ELF-1 (cell line): ENCODE results near the gene GLCE.
"Not testable (repeated sequence)": the region's sequence is repeated elsewhere in the genome, so short reads cannot be mapped to it uniquely, and the experiment has no call there.

Source experiments
- DNase-seq: peaks from one replicate; pipeline ENCODE4 v3.0.0-alpha.2; 2016; ENCODE audit warnings: low read depth, low spot score

GLCE gene

GRCh38 chr15:69272139-69272538, 111.7 kb downstream of the GLCE start:
- no peak for DNase-seq

GRCh38 chr15:69272891-69273290, 112.5 kb downstream of the GLCE start:
- DNase-seq = no peak

GRCh38 chr15:69275074-69275670, 114.7 kb downstream of the GLCE start:
- DNase-seq = no peak

GRCh38 chr15:69275933-69276560, 115.6 kb downstream of the GLCE start:
- no peak for DNase-seq

GRCh38 chr15:69277316-69277715, 116.9 kb downstream of the GLCE start:
- DNase-seq = no peak

GRCh38 chr15:69279636-69280035, 119.2 kb downstream of the GLCE start:
- no peak for DNase-seq

GRCh38 chr15:69280783-69281182, 120.3 kb downstream of the GLCE start:
- DNase-seq = no peak

GRCh38 chr15:69282104-69282743, 121.8 kb downstream of the GLCE start:
- no peak for DNase-seq

- DNase-seq = no peak
Observed at GRCh38 chr15:69285834-69286233, 125.4 kb downstream of the GLCE start.

- no peak for DNase-seq
Observed at GRCh38 chr15:69288011-69288410, 127.6 kb downstream of the GLCE start.

- DNase-seq = no peak
Observed at GRCh38 chr15:69288531-69289341, 128.3 kb downstream of the GLCE start.

GRCh38 chr15:69289342-69290146, 129.1 kb downstream of the GLCE start:
- DNase-seq = no peak

- no peak for DNase-seq
Observed at GRCh38 chr15:69290346-69291164, 130.1 kb downstream of the GLCE start.

GRCh38 chr15:69291651-69292050, 131.2 kb downstream of the GLCE start:
- not testable (repeated sequence) for DNase-seq

GRCh38 chr15:69292826-69293420, 132.5 kb downstream of the GLCE start:
- no peak for DNase-seq

GRCh38 chr15:69293741-69294615, 133.5 kb downstream of the GLCE start:
- no peak for DNase-seq

GRCh38 chr15:69296606-69297005, 136.2 kb downstream of the GLCE start:
- DNase-seq = no peak

GRCh38 chr15:69297642-69298353, 137.4 kb downstream of the GLCE start:
- DNase-seq = no peak

- no peak for DNase-seq
Observed at GRCh38 chr15:69298354-69298696, 137.9 kb downstream of the GLCE start.
